Liver (tissue), 9 donors: ENCODE measurements around the gene PRTFDC1. TPM values are rescaled to one million over a fixed set of nuclear protein-coding genes. Genes with fewer than 3 reads are reported as not detected.

Experiments
- DNase-seq: peaks from one replicate; pipeline ENCODE4 v3.0.0-alpha.2; 2017; ENCODE audit warnings: low spot score
- H3K27ac ChIP-seq, 2 donors: one replicate each; pipeline ENCODE4 v1.7.0; 2013; ENCODE audit warnings: inconsistent platforms in 2 of 2, low read length in 2 of 2, control low read depth in 1 of 2, low read depth in 1 of 2, mild to moderate bottlenecking in 1 of 2
- H3K27me3 ChIP-seq, 4 donors: one replicate each; pipeline versions ENCODE4 v1.6.1 to v1.7.0; 2013; ENCODE audit warnings: low read length in 3 of 4, inconsistent platforms in 1 of 4, mild to moderate bottlenecking in 1 of 4, moderate library complexity in 1 of 4; ENCODE audit not compliant: control insufficient read depth in 4 of 4, insufficient read depth in 4 of 4
- H3K36me3 ChIP-seq, 4 donors: one replicate each; pipeline versions ENCODE4 v1.6.1 to v1.7.0; 2013; ENCODE audit warnings: low read length in 3 of 4, mild to moderate bottlenecking in 3 of 4, low read depth in 1 of 4, moderate library complexity in 1 of 4; ENCODE audit not compliant: control insufficient read depth in 4 of 4, insufficient read depth in 3 of 4
- H3K4me1 ChIP-seq, 4 donors: one replicate each; pipeline versions ENCODE4 v1.6.1 to v1.7.0; 2013; ENCODE audit warnings: low read length in 3 of 4, mild to moderate bottlenecking in 3 of 4, moderate library complexity in 1 of 4; ENCODE audit not compliant: control insufficient read depth in 4 of 4, insufficient read depth in 4 of 4
- H3K4me3 ChIP-seq, 3 donors: one replicate each; pipeline versions ENCODE4 v1.6.1 to v1.7.0; 2013; ENCODE audit warnings: low read length in 3 of 3, control low read depth in 1 of 3, low read depth in 1 of 3, mild to moderate bottlenecking in 1 of 3
- H3K9ac ChIP-seq, 2 donors: one replicate each; pipeline ENCODE4 v1.7.0; 2013; ENCODE audit warnings: low read length in 2 of 2, mild to moderate bottlenecking in 2 of 2, moderate library complexity in 2 of 2, control low read depth in 1 of 2, low read depth in 1 of 2
- H3K9me3 ChIP-seq, 4 donors: one replicate each; pipeline versions ENCODE4 v1.6.1 to v1.7.0; 2013; ENCODE audit warnings: low read length in 3 of 4; ENCODE audit not compliant: control insufficient read depth in 4 of 4
- ATF3 ChIP-seq: IDR thresholded peaks from 2 replicates; pipeline ENCODE4 v1.6.1; 2016; ENCODE audit warnings: antibody characterized with exemption
- CTCF ChIP-seq: fragments of 150-350 bp; IDR thresholded peaks from 2 replicates; pipeline ENCODE4 v1.5.1; 2017; ENCODE audit warnings: improper control_type of control experiment, low read depth, low read length; ENCODE audit not compliant: missing input control
- EGR1 ChIP-seq, 2 donors: IDR thresholded peaks; 2 replicates each; pipeline ENCODE4 v1.6.1; 2016 to 2018; ENCODE audit warnings: antibody characterized with exemption in 2 of 2, low read depth in 2 of 2
- FOXA2 ChIP-seq: IDR thresholded peaks from 2 replicates; pipeline ENCODE4 v1.6.1; 2016; ENCODE audit warnings: antibody characterized with exemption
- GABPA ChIP-seq, 2 donors: IDR thresholded peaks in 1 of 2; conservative IDR thresholded peaks in 1 of 2; 2 replicates each; pipeline ENCODE4 v1.6.1; 2016; ENCODE audit warnings: antibody characterized with exemption in 2 of 2, mild to moderate bottlenecking in 1 of 2, moderate library complexity in 1 of 2
- HNF4A ChIP-seq, 2 donors: conservative IDR thresholded peaks; 2 replicates each; pipeline ENCODE4 v1.6.1; 2016; ENCODE audit warnings: antibody characterized with exemption in 2 of 2, mild to moderate bottlenecking in 2 of 2
- HNF4G ChIP-seq: IDR thresholded peaks from 2 replicates; pipeline ENCODE4 v1.6.1; 2016; ENCODE audit warnings: antibody characterized with exemption
- MAX ChIP-seq: IDR thresholded peaks from 2 replicates; pipeline ENCODE4 v1.6.1; 2016; ENCODE audit warnings: antibody characterized with exemption
- NR2F2 ChIP-seq: IDR thresholded peaks from 2 replicates; pipeline ENCODE4 v1.6.1; 2016; ENCODE audit warnings: antibody characterized with exemption
- RAD21 ChIP-seq, 2 donors: IDR thresholded peaks; 2 replicates each; pipeline ENCODE4 v1.6.1; 2016; ENCODE audit warnings: antibody characterized with exemption in 2 of 2, mild to moderate bottlenecking in 2 of 2
- REST ChIP-seq: IDR thresholded peaks from 2 replicates; pipeline ENCODE4 v1.6.1; 2016; ENCODE audit warnings: antibody characterized with exemption, mild to moderate bottlenecking
- RXRA ChIP-seq, 2 donors: IDR thresholded peaks; 2 replicates each; pipeline ENCODE4 v1.6.1; 2017 to 2018; ENCODE audit warnings: antibody characterized with exemption in 2 of 2, mild to moderate bottlenecking in 1 of 2
- SP1 ChIP-seq: IDR thresholded peaks from 2 replicates; pipeline ENCODE4 v1.6.1; 2018; ENCODE audit warnings: antibody characterized with exemption, mild to moderate bottlenecking
- TAF1 ChIP-seq: conservative IDR thresholded peaks from 2 replicates; pipeline ENCODE4 v1.6.1; 2016; ENCODE audit warnings: antibody characterized with exemption, mild to moderate bottlenecking
- YY1 ChIP-seq: IDR thresholded peaks from 2 replicates; pipeline ENCODE4 v1.6.1; 2016; ENCODE audit warnings: antibody characterized with exemption, mild to moderate bottlenecking
- ZBTB33 ChIP-seq: IDR thresholded peaks from 2 replicates; pipeline ENCODE4 v1.6.1; 2016; ENCODE audit warnings: antibody characterized with exemption
- WGBS: extraction: QIAGEN DNeasy Blood & Tissue Kit; methylation state at CpG from one replicate; pipeline ENCODE4 v1.1.7; 2013; 5-methylcytosine and 5-hydroxymethylcytosine counted together
- polyA plus RNA-seq, 2 donors: library from polyadenylated mRNA; stranded (reverse) in 1 of 2; unstranded in 1 of 2; fragments of 200-250 nt in 1 of 2; fragments of >200 nt in 1 of 2; fragmentation: Nextera tagmentation in 1 of 2; extraction: Ambion mirVana in 1 of 2; gene quantifications; one replicate each; pipeline versions ENCODE4 v1.2.1 to v1.2.3, GENCODE V29; 2013 to 2015
- total RNA-seq, 2 donors: library from RNA; depleted of rRNA; stranded (reverse); fragments of >200 nt; gene quantifications; one replicate each; pipeline ENCODE4 v1.2.3, GENCODE V29; 2014
- donor health status: healthy.
- donor health status: healthy.
- donor health status: healthy.
- donor health status: healthy.
- donor health status: healthy.

The PRTFDC1 gene
- total and polyA plus RNA-seq, 4 donors: 0.93 to 3.1 (median 1.9) TPM

GRCh38 chr10:24926557-24926956 lies 25.8 kb downstream of the PRTFDC1 start:
- Histone ChIP-seq H3K27me3 (no peaks in the 10 kb centered on the region), H3K9me3 (no peaks in the 10 kb centered on the region), H3K9ac (no peak overlapping the region), H3K4me1 (no peaks in the 10 kb centered on the region), H3K36me3 (no peaks in the 10 kb centered on the region), H3K27ac (no peak overlapping the region), H3K4me3 (no peak overlapping the region)
- no peak for DNase-seq
- no peak for TF ChIP-seq ZBTB33
- no peak for TF ChIP-seq HNF4G
- TF ChIP-seq YY1: no peak
- no peak for TF ChIP-seq ATF3
- TF ChIP-seq RXRA (IDR thresholded peaks at IDR 0.05): no peak
- TF ChIP-seq NR2F2: no peak
- no peak for TF ChIP-seq REST
- no peak for TF ChIP-seq EGR1 (IDR thresholded peaks at IDR 0.05; ENCODE audit: low read depth in 2 of 2)
- no peak for TF ChIP-seq CTCF
- no peak for TF ChIP-seq TAF1
- no peak for TF ChIP-seq RAD21 (IDR thresholded peaks at IDR 0.05)
- no peak for TF ChIP-seq FOXA2
- TF ChIP-seq GABPA (IDR thresholded peaks at IDR 0.05 in 1 of 2, conservative IDR thresholded peaks at IDR 0.05 in 1 of 2): no peak
- no peak for TF ChIP-seq HNF4A (conservative IDR thresholded peaks at IDR 0.05)
- WGBS: 95% methylated on average over 8 of the region's 8 CpGs

- no peak overlapping the region for H3K9ac ChIP-seq
- H3K27me3 ChIP-seq: no peaks in the 10 kb centered on the region
- no peaks in the 10 kb centered on the region for H3K9me3 ChIP-seq
- no peak for DNase-seq
- no peak overlapping the region for H3K4me3 ChIP-seq
- H3K27ac ChIP-seq: no peak overlapping the region
- 96% methylated on average over 4 of the region's 4 CpGs for WGBS
- no peaks in the 10 kb centered on the region for H3K4me1 ChIP-seq
- H3K36me3 ChIP-seq: no peaks in the 10 kb centered on the region
- TF ChIP-seq MAX: no peak
- no peak for TF ChIP-seq ZBTB33
- TF ChIP-seq SP1: no peak
- no peak for TF ChIP-seq FOXA2
- TF ChIP-seq EGR1 (IDR thresholded peaks at IDR 0.05; ENCODE audit: low read depth in 2 of 2): no peak
- no peak for TF ChIP-seq YY1
- TF ChIP-seq RXRA (IDR thresholded peaks at IDR 0.05): no peak
- no peak for TF ChIP-seq RAD21 (IDR thresholded peaks at IDR 0.05)
- no peak for TF ChIP-seq GABPA (IDR thresholded peaks at IDR 0.05 in 1 of 2, conservative IDR thresholded peaks at IDR 0.05 in 1 of 2)
- no peak for TF ChIP-seq TAF1
- TF ChIP-seq HNF4G: no peak
- no peak for TF ChIP-seq REST
- TF ChIP-seq HNF4A (conservative IDR thresholded peaks at IDR 0.05): no peak
- no peak for TF ChIP-seq NR2F2
These were observed 26.6 kb downstream of the PRTFDC1 start for GRCh38 chr10:24925799-24926198.
